Measurements from ENCODE around the gene RBM14.

RBM14 gene

GRCh38 chr11:66676282-66676919, 60.0 kb downstream of the RBM14 start:
- H3K36me3 ChIP-seq (ENCODE audit: insufficient read depth, low read length): peaks cover 18% of the 10 kb centered on the region
- H3K9ac ChIP-seq (ENCODE audit: insufficient read length): peak overlapping the region; percentile 88
- H3K4me3 ChIP-seq: peak overlapping the region; percentile 95
- no peaks in the 10 kb centered on the region for H3K9me3 ChIP-seq (ENCODE audit: low read depth, low read length)
- TF ChIP-seq POLR2AphosphoS5 (IDR thresholded peaks at IDR 0.05; ENCODE audit: borderline replicate concordance, low read depth, low read length): no peak
- no peak overlapping the region for H3K27ac ChIP-seq
- no peak for DNase-seq (ENCODE audit: low read depth, low spot score)

Measured in SK-N-MC (cell line).